Right kidney (tissue), 1 donor: ENCODE data around the gene CARMIL3.
"Not testable (repeated sequence)": the region's sequence is repeated elsewhere in the genome, so short reads cannot be mapped to it uniquely, and the experiment has no call there.

Experiments used
- DNase-seq: peaks from one replicate; pipeline ENCODE4 v3.0.0-alpha.2; 2016

The CARMIL3 gene

GRCh38 chr14:24036963-24037657, 14.7 kb upstream of the CARMIL3 start:
- DNase-seq: not testable (repeated sequence)

GRCh38 chr14:24037658-24038037, 14.2 kb upstream of the CARMIL3 start:
- DNase-seq: no peak

GRCh38 chr14:24038686-24039085, 13.1 kb upstream of the CARMIL3 start:
- no peak for DNase-seq

GRCh38 chr14:24040692-24041091, 11.1 kb upstream of the CARMIL3 start:
- no peak for DNase-seq

GRCh38 chr14:24042746-24043145, 9.1 kb upstream of the CARMIL3 start:
- DNase-seq: no peak

- DNase-seq: not testable (repeated sequence)
Observed at GRCh38 chr14:24049002-24049401, 2.8 kb upstream of the CARMIL3 start.

GRCh38 chr14:24050753-24051152, 1.1 kb upstream of the CARMIL3 start:
- DNase-seq: not testable (repeated sequence)

- peak; percentile 89 for DNase-seq
Observed at GRCh38 chr14:24051176-24051788, 527 bp upstream of the CARMIL3 start.

GRCh38 chr14:24052656-24053547, 1.1 kb downstream of the CARMIL3 start:
- DNase-seq: no peak

- no peak for DNase-seq
Observed at GRCh38 chr14:24053548-24054323, 1.9 kb downstream of the CARMIL3 start.

- no peak for DNase-seq
Observed at GRCh38 chr14:24054324-24054641, 2.5 kb downstream of the CARMIL3 start.

- DNase-seq: no peak
Observed at GRCh38 chr14:24054646-24055045, 2.8 kb downstream of the CARMIL3 start.

GRCh38 chr14:24055971-24056799, 4.4 kb downstream of the CARMIL3 start:
- DNase-seq: no peak

GRCh38 chr14:24056800-24057184, 5.0 kb downstream of the CARMIL3 start:
- DNase-seq: no peak

GRCh38 chr14:24057271-24057670, 5.5 kb downstream of the CARMIL3 start:
- no peak for DNase-seq

GRCh38 chr14:24057867-24058259, 6.1 kb downstream of the CARMIL3 start:
- DNase-seq: no peak

- peak; percentile 68 for DNase-seq
Observed at GRCh38 chr14:24058260-24058950, 6.6 kb downstream of the CARMIL3 start.

GRCh38 chr14:24058951-24059475, 7.2 kb downstream of the CARMIL3 start:
- no peak for DNase-seq

GRCh38 chr14:24059841-24060388, 8.1 kb downstream of the CARMIL3 start:
- no peak for DNase-seq

- no peak for DNase-seq
Observed at GRCh38 chr14:24060443-24060842, 8.6 kb downstream of the CARMIL3 start.
